GM18499 (cell line): Measurements from ENCODE around the gene TTLL13.

ENCODE experiments used
- ATAC-seq: cut with Tn5 transposase; IDR thresholded peaks from one replicate; pipeline ENCODE4 v1.9.1; 2021; ENCODE audit warnings: moderate number of reproducible peaks; ENCODE audit not compliant: insufficient read depth, unreplicated experiment

Gene TTLL13

DNA sequence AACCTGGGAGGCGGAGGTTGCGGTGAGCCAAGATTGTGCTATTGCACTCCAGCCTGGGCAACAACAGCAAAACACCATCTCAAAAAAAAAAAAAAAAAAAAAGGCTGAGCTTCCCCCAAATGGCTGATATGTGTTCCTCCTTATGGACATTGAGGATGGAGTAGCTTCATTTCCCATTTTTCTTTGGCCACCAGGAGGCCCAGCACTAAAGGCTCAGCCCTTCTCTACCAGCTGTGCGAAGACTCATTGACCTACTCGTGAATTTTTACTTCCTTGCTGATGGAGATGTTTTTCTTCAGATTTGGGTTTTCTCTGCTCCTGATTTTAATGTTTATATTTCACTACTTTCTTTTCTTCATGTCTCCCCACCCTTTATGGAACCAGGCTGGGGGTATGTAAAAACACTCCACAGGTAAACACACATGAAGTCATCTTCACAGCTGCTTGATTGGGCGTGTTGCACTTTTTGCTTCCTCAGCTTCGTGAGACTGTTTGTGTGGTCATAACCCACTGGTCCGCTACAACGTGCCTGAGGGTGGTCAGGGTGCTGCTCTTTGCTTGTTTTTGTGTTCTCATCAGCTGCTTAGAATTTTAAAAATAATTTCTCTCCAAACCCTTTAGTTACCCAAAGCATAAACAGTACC is 34.7 kb upstream of the TTLL13 start:
- ATAC-seq: no peak

DNA sequence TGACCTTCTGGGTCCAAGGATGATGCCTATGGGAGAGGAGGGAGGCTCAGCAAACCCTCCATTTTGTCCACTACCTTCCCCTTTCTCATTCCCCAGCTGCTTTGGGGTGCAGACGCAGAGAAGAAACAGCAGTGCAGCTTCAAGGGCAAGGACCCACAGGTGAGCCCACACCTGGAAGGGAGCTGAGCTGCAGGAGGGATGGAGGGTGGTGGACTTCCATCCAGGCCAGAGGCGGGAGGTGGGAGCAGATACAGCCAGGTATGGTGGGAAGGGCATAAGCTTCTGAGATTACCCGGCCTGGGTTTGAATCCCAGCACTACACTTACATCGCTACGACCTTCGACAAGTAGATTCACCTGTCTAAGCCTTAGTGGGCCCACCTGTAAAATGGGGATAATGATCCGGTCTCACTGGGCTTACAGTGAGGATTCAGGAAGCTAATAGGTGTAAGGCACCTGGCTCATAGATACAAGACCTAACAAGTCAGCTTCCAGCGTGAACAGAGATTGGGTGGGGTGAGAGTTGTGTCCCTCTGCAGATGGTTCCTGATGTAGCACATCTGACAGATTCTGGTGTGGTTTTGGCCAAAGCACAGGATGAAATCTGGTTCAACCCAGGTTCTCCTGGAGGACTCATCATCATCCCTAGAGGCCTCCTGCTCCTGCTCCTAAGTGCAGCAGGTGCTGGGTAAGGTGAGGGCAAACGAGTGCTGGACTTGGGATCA is 31.5 kb upstream of the TTLL13 start:
- no peak for ATAC-seq

DNA sequence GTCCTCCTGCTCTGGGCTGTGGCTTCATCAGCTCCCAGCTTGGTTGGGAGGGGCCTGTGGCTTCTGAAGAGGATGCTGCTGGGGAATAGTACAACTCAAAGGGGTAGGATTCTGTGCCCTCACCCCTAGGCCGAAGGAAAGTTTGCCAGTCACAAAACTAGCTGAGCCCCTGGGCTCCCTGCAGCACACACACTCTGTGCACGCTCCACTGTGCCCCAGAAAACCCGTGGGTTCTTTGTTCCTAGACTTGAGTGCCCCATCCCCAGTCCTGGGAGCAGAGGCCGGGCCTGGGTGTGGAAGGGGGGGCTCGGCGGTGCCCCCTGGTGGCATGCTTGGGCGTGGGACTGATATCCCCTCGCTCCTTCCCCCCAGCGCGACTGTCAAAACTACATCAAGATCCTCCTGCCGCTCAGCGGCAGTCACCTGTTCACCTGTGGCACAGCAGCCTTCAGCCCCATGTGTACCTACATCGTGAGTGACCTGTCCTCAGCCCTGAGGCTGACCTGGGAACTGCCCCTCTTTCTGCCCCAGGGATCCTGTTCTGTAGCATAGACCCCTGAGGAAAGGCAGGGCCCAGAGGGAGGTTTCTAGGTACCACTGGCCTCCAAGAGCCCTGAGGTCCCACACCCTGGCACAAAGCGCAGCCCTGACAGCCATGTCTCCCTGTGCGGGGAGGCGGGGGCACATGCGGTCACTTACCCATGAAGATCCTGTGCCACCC is 29.8 kb upstream of the TTLL13 start:
- no peak for ATAC-seq

DNA sequence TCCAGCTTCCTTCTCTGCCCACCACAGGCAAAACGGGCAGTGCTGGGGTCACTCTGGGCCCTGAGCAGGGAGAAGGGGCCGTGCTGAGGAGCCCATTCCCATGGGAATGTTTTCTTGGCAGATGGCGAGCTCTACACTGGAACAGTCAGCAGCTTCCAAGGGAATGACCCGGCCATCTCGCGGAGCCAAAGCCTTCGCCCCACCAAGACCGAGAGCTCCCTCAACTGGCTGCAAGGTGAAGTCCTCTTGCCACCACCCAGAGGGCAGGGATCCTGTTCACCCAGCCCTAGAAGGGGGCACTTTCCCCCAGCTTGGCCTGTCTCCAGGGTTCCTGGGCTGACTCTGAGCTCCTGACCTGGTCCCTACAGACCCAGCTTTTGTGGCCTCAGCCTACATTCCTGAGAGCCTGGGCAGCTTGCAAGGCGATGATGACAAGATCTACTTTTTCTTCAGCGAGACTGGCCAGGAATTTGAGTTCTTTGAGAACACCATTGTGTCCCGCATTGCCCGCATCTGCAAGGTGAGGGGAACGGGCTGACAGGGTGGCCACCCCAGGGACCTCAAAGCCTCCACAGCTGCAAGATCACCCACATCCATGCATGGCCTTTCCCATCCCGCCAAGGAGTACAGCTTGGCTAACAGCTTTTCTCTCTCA is 28.0 kb upstream of the TTLL13 start:
- no peak for ATAC-seq

DNA sequence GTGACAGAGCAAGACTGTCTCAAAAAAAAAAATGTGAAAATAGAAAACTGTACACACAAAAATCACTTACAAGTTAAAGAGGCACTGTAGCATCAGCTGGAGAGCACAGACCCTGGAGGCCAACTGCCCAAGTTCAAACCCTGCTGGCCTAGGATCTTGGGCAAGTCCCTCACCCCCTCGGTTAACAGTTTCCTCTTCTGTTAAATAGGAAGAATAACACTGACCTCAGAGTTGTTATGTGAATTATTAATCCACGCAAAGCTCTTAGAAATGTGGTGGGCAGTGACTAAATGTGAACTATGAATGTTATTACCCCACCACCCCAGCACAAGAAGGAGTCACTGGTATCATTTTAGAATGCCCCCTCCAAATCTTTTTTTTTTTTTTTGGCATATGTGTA is 26.8 kb upstream of the TTLL13 start:
- ATAC-seq: no peak

DNA sequence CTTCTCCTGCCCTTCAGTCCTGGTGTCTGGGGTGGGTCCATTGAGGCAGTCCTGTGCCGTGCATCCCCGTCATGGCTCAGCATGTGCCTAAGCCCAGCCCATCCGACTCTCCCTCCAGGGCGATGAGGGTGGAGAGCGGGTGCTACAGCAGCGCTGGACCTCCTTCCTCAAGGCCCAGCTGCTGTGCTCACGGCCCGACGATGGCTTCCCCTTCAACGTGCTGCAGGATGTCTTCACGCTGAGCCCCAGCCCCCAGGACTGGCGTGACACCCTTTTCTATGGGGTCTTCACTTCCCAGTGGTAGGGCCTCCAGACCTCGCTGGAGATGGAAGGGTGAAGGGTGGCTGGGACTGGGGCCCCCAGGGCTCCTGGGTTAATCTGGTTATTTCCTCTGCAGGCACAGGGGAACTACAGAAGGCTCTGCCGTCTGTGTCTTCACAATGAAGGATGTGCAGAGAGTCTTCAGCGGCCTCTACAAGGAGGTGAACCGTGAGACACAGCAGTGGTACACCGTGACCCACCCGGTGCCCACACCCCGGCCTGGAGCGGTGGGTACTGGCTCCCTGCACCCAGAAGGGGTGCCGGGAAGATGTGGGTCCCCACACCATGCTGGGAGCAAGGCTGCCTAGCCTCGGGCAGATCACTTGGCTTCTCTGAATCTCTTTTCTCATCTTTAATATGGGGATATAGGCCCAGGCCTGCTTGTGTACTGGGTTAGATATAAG is 25.8 kb upstream of the TTLL13 start:
- ATAC-seq: no peak

DNA sequence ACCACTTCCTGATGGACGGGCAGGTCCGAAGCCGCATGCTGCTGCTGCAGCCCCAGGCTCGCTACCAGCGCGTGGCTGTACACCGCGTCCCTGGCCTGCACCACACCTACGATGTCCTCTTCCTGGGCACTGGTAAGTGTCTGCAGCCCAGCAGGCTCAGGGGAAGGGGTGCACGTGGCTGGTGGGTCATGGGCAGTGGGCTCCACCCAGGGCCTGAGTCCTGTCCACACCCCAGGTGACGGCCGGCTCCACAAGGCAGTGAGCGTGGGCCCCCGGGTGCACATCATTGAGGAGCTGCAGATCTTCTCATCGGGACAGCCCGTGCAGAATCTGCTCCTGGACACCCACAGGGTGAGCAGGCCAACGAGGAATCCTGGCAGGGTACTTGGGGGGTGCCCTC is 24.3 kb upstream of the TTLL13 start:
- no peak for ATAC-seq

DNA sequence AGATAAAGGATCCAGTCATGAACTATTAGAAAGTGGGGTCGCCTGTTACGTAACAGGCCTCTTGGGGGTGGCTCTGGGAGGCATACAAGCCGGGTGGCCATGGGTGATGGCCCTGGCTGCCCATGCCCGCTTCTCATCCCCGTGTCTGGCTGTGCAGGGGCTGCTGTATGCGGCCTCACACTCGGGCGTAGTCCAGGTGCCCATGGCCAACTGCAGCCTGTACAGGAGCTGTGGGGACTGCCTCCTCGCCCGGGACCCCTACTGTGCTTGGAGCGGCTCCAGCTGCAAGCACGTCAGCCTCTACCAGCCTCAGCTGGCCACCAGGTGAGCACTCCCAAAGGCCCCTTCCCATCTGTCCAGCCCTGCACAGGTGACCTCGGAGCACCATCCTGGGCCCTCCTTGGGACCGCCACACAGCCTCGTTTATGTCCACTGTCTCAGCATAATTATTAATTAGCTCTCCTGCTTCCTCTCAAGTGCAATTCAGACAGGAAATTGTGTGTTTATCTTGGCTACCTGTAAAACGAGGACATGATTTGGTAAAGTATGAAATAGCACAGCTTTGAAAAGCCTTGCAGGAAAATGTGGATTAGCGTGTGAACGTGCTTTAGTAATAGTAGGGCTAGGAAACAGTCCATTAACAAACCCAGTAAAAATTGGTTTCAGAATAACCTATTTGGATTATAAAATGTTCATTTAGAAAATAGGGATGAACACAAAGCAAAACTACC is 23.7 kb upstream of the TTLL13 start:
- ATAC-seq: no peak

DNA sequence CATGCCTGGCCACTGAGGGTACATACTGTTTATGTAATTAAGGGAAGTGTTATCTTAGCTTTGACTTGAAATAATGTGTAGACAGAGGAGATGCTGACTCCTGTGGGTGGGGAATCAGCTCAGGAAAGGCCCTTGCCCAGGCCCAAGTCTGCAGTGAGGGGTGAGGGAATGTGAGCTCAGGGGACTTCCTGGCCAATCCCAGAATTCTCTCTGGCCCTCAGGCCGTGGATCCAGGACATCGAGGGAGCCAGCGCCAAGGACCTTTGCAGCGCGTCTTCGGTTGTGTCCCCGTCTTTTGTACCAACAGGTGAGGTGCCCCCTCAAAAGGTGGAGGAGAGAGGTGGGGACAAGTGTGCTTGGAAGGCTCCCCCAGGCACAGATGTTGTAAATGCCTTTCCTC is 22.0 kb upstream of the TTLL13 start:
- ATAC-seq: no peak

DNA sequence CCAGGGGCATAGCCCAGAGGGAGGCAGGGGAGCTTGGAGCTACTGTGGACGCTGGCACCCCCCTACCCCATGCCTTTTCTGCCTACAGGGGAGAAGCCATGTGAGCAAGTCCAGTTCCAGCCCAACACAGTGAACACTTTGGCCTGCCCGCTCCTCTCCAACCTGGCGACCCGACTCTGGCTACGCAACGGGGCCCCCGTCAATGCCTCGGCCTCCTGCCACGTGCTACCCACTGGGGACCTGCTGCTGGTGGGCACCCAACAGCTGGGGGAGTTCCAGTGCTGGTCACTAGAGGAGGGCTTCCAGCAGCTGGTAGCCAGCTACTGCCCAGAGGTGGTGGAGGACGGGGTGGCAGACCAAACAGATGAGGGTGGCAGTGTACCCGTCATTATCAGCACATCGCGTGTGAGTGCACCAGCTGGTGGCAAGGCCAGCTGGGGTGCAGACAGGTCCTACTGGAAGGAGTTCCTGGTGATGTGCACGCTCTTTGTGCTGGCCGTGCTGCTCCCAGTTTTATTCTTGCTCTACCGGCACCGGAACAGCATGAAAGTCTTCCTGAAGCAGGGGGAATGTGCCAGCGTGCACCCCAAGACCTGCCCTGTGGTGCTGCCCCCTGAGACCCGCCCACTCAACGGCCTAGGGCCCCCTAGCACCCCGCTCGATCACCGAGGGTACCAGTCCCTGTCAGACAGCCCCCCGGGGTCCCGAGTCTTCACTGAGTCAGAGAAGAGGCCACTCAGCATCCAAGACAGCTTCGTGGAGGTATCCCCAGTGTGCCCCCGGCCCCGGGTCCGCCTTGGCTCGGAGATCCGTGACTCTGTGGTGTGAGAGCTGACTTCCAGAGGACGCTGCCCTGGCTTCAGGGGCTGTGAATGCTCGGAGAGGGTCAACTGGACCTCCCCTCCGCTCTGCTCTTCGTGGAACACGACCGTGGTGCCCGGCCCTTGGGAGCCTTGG is 21.3 kb upstream of the TTLL13 start:
- no peak for ATAC-seq

DNA sequence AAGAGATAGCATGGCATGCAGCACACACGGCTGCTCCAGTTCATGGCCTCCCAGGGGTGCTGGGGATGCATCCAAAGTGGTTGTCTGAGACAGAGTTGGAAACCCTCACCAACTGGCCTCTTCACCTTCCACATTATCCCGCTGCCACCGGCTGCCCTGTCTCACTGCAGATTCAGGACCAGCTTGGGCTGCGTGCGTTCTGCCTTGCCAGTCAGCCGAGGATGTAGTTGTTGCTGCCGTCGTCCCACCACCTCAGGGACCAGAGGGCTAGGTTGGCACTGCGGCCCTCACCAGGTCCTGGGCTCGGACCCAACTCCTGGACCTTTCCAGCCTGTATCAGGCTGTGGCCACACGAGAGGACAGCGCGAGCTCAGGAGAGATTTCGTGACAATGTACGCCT is 20.4 kb upstream of the TTLL13 start:
- no peak for ATAC-seq

DNA sequence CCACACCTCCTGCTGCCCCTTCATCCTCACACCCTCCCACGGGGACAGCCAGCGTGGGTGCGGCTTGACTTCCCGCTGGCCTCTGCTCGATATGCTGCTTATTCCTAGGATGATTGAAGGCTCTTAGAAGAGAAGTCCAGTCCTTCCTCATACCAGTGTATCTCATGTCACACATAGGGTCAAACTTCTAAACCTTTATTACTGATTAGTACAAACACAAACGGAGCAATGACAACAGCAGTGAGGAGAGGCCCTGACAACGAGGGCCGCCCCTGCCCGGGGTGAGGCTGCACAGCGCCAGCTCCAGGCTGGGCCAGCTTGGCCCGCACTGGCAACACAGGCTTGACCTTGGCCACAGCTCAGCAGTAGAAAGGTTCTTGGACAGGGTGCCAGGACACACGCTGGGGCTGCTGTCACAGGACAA is 19.3 kb upstream of the TTLL13 start:
- no peak for ATAC-seq

DNA sequence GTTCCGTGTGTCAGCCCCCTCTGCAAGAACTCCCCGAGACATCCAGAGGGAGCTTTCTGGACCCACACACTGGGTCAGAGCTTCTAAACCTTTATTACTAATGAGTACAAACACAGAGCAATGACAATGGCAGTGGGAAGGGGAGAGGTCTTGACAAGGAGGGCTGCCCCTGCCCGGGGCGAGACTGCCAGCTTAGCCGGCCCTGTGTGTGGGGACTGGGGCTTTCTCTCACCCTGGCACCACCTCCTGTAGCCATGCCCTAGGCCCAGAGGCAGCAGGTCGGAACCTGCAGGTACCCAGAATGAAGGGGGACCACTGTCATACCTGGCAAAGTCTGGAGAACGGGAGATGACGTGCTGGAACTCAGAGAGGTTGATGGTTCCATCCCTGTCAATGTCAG is 18.7 kb upstream of the TTLL13 start:
- no peak for ATAC-seq

DNA sequence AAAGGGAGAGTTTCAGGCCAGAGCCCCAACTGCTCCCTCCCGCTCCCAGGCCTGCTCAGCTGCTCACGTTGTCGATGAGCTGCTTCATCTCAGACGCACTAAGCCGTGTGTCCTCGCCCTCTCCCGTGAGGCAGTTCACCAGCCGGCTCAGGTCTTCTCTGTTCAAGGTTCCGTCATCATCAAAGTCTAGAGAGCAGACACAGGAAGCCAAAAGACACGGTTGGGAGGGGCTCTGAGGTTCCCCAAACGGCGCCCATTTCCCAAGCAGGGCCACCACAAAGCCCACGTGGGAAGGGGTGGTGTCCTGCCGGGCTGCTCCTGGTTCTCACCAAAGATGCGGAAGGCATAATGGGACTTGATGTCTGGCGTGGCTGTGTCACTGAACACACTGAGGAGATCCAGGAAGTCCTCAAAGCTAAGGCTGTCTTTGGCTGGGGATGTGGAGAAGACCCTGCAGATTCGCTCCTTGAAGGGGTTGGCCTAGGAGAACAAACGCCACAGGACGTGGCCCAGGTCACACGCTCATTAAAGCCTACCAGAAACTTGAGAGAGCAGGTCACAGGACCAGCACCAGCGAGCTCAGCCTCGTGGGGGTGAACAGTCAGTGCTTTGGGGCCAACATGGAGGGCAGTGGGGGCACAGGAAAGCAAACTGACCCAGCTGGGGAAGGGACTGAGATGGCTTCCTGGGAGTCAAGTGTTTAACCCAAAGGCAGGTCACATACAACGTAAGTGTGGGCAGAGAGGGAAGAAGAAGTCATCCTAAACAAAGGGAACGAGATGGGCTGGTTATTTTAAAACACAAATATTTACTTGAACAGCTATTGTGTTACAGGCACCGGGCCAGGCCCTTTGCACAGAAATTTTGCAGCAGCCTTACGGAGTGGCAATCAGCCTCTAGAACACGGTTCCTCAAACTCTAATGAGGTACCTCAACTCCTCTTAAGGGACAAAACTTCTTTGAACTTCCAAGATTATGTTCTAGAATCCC is 18.0 kb upstream of the TTLL13 start:
- ATAC-seq: no peak

DNA sequence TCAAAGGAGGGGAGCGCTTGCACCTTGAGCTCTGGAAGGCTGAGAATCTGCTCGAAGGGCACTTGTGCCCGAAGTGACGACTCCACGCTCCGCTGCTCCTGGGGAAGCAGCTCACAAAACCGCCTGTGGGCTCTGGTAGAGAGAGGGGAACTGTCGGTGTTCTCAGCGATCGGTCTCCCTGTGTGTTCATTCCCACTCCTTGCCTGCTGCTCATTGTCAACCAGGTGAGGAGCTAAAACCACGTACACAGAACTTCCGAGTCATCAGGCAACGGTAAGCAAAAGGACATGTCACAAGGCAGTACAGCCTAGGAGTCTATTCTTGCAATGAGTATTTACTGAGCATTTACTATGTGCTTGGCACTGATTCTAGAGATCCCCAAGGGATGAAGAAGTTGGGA is 17.2 kb upstream of the TTLL13 start:
- no peak for ATAC-seq

DNA sequence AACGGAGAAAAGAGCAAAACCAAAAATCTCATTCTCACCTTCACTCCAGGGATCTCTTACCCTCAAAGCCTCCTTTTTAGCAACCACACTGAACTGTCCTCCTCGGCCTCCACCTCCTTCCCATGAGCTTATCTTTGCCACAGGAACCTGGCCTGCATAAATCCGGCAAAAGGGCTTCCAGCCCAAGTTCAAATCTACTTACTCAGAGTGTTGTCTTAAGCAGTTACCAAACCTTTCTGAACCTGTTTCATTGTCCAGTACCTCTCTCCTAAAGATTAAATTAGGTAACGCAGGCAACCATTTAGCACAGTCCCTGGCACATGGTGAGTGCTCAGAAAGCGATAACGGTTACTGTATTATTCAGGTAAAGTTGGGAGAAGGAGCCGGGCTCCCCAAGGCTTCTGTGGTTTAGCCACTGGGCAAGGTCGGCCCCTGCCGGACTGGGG is 16.4 kb upstream of the TTLL13 start:
- no peak for ATAC-seq

DNA sequence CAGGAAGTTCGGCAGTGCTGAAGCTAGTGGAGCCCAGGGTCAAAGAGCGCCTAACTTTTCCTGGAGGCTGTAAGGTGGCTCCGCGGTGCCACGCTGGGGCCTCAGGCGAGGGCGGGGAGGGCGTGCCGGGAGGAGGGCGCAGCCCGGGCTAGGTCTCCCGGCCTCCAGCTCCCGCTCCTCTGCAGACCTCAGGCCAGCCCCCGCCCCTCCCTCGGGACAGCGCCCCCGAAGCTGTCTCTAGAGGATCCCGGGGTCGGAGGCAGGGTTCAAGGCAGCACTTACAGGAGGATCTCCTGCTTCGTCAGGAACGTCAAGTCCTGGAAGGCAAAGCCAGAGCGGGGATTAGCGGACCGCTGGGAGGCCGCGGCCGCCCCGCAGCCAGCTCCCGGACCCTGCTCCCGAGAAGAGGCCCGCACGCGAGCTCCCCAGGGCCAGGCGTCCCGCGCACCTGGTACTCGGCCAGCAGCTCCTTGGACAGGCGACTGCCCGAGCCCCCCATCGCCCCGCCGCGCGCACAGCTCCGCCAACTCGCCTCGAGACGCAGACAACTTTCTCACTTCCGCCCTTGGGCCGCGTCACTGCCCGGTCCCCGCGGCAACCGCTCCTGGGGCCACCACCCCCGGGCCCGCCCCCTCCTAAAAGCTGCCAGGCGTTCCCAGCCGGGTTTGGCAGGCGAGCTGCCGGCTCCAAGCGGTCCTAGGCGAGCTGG is 15.8 kb upstream of the TTLL13 start, which contains the start of gene CIB1:
CIB1 (minus strand) TSS at position 555 of the 709 bp plus-strand sequence; CDS start at position 499, 56 bp downstream.
- peak; percentile 34 for ATAC-seq
